Activated T-cell treated with anti-CD3 and anti-CD28 coated beads, Interleukin-2, amount 50 U/mL, for 4 hours (primary cell): Measurements from ENCODE around the gene TMEM201. TPM values are rescaled to one million over a fixed set of nuclear protein-coding genes. Genes with fewer than 3 reads are reported as not detected.
A peak's percentile ranks its signal among the peaks of the same experiment; 100 is the strongest.

Experiments
- ATAC-seq, 2 donors: fragments of 200-7000 bp; cut with Tn5 transposase; one replicate each; pipeline ENCODE4 v1.10.0; 2021
- DNase-seq: peaks from one replicate; pipeline ENCODE4 v3.0.0-alpha.2; 2020
- H3K27me3 Mint-ChIP-seq: one replicate; pipeline ENCODE4 v1.8.0; 2021; ENCODE audit warnings: low read depth, mixed read lengths
- H3K36me3 Mint-ChIP-seq: one replicate; pipeline ENCODE4 v1.8.0; 2022; ENCODE audit warnings: mixed read lengths; ENCODE audit not compliant: insufficient read depth
- H3K4me1 Mint-ChIP-seq: one replicate; pipeline ENCODE4 v1.8.0; 2021; ENCODE audit warnings: low read depth, mixed read lengths
- H3K4me3 Mint-ChIP-seq: one replicate; pipeline ENCODE4 v1.8.0; 2021; ENCODE audit warnings: mild to moderate bottlenecking, moderate library complexity, mixed read lengths
- H3K9me3 Mint-ChIP-seq: one replicate; pipeline ENCODE4 v1.8.0; 2021; ENCODE audit warnings: mixed read lengths
- total RNA-seq, 3 donors: library from RNA; stranded (reverse); gene quantifications; one replicate each; pipeline ENCODE4 v1.2.1, GENCODE V29; 2021

TMEM201 gene
- total RNA-seq = 10 to 100 TPM; 37.0 to 44.6 (median 38.8) TPM

GRCh38 chr1:9588551-9589143 is at the start of gene TMEM201:
Gene TMEM201 (plus strand): TSS chr1:9588911. CDS start chr1:9588931, 20 bp downstream.
- no peaks in the 10 kb centered on the region for H3K27me3 Mint-ChIP-seq
- no peaks in the 10 kb centered on the region for H3K9me3 Mint-ChIP-seq
- ATAC-seq (peak; percentile 89 to 91), DNase-seq (peak; percentile 93)
- peaks cover 38% of the 10 kb centered on the region for H3K4me1 Mint-ChIP-seq
- no peaks in the 10 kb centered on the region for H3K36me3 Mint-ChIP-seq
- H3K4me3 Mint-ChIP-seq = peak within 1 kb of the TSS; percentile 84

DNA sequence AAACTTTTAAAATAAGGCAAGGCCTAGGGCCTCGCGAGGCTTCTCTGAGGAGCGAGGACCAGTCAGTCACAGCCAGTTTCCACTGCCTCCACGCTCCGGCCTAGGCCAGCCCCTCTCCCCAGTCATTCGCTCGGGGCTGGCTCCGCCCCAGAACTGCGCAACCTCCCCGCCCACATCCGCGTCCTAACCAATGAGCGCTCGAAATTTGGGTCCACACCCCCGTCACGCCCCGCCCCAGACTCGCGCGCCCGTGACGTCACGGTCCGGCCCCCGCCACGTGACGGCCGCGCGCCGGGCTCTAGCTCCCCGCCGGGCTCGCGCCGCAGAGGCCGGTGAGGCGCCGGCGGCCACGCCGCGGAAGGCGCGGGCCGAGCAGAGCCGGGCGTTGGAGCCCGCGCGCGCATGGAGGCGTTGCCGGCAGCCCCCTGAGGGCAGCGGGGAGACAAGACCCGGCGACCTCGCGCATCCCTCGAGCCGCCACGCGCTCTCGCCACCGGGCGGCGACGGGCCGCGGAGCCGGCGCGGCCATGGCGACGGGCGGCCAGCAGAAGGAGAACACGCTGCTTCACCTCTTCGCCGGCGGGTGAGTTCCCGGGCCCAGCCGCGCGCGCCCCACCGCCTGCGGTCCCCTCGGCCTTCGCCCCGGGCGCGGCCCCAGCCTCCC is 49.4 kb upstream of the TMEM201 start, which contains the start of gene SLC25A33:
SLC25A33 (plus strand) TSS at position 301 of the 664 bp plus-strand sequence; CDS start at position 528, 227 bp downstream.
- H3K27me3 Mint-ChIP-seq = no peaks in the 10 kb centered on the region
- H3K4me1 Mint-ChIP-seq = peaks cover 32% of the 10 kb centered on the region
- no peaks in the 10 kb centered on the region for H3K36me3 Mint-ChIP-seq
- no peaks in the 10 kb centered on the region for H3K9me3 Mint-ChIP-seq
- DNase-seq = peak; percentile 98
- peak within 1 kb of the TSS; percentile 93 for H3K4me3 Mint-ChIP-seq
- peak; percentile 97 for ATAC-seq

DNA sequence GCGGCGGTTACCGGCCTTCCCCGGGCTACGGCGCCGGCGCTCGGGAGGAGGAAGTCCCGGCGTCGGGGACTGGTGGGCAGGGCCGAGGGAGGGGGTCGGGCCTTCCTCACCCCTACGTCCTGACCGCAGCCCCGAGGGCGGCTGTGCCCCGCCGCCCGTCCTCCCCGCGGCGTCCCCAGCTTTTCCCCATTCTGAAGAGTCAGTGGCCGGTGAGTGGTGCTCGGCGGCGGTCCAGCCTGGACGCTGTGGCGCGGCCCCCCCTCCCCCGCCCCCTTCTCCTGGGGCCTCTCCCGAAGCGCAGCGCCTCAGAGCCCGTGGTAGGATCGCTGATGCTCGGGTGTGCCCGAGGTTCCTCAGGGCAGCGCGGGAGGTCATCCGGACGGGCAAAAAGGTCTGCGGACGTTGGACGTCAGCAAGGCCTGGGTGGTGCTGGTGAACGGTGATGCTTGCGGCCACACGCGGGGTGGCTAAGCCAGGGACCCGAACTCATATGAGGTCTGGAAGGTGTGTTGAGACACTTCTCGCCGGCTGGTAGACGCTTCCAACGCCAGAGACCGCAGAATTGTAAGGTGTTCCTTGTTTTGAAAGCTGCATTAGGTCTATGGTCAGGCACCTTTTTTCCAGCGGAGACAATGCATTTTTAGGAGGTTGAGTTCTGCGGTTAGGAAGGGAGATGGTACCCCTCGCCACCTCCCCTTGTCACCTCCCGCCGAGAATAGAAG is 48.7 kb upstream of the TMEM201 start:
- Mint-ChIP-seq H3K4me3 (peak overlapping the region; percentile 93), H3K36me3 (no peaks in the 10 kb centered on the region), H3K9me3 (no peaks in the 10 kb centered on the region), H3K27me3 (no peaks in the 10 kb centered on the region), H3K4me1 (peaks cover 36% of the 10 kb centered on the region)
- ATAC-seq (peak; percentile 63 to 66), DNase-seq (peak; percentile 37)

DNA sequence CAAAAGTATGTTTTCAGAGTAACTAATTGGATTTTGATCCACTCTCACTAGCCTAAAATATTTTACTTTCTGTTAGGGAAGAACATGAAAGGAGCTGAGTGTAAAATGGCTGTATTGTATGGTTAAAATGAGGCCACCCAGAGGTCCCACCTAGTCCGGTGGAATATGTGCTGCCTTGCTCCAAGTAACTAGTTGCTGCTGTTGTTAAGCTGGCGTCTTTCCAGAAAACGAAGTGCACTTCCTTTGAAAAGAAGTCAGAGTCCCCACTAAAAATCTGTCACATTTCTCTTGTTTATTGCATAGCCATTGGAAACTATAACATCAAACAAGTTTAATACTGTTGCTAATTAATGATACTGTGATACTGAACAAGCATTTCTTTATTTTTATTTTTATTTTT is 46.3 kb upstream of the TMEM201 start:
- peaks cover 41% of the 10 kb centered on the region for H3K4me1 Mint-ChIP-seq

GRCh38 chr1:9544926-9545325 is 43.8 kb upstream of the TMEM201 start:
- Mint-ChIP-seq H3K36me3 (no peaks in the 10 kb centered on the region), H3K27me3 (no peaks in the 10 kb centered on the region), H3K9me3 (no peaks in the 10 kb centered on the region), H3K4me1 (peaks cover 28% of the 10 kb centered on the region), H3K4me3 (no peak overlapping the region)
- DNase-seq (no peak), ATAC-seq (no peak)

More for the DNA sequence above, 46.3 kb upstream of the TMEM201 start:
- Mint-ChIP-seq H3K27me3 (no peaks in the 10 kb centered on the region), H3K9me3 (no peaks in the 10 kb centered on the region), H3K36me3 (no peaks in the 10 kb centered on the region), H3K4me3 (peak overlapping the region; percentile 42)
- ATAC-seq (no peak), DNase-seq (no peak)

GRCh38 chr1:9549955-9550546 is 38.7 kb upstream of the TMEM201 start:
- no peaks in the 10 kb centered on the region for H3K9me3 Mint-ChIP-seq
- no peaks in the 10 kb centered on the region for H3K27me3 Mint-ChIP-seq
- DNase-seq (no peak), ATAC-seq (no peak)
- peaks cover 5% of the 10 kb centered on the region for H3K4me1 Mint-ChIP-seq
- H3K36me3 Mint-ChIP-seq = peaks cover 7% of the 10 kb centered on the region
- H3K4me3 Mint-ChIP-seq = no peak overlapping the region

- Mint-ChIP-seq H3K9me3 (no peaks in the 10 kb centered on the region), H3K27me3 (no peaks in the 10 kb centered on the region), H3K4me3 (no peak overlapping the region), H3K36me3 (peaks cover 22% of the 10 kb centered on the region), H3K4me1 (peaks cover 2% of the 10 kb centered on the region)
- no peak for DNase-seq
- no peak for ATAC-seq
Observed at GRCh38 chr1:9551984-9552383, 36.7 kb upstream of the TMEM201 start.

DNA sequence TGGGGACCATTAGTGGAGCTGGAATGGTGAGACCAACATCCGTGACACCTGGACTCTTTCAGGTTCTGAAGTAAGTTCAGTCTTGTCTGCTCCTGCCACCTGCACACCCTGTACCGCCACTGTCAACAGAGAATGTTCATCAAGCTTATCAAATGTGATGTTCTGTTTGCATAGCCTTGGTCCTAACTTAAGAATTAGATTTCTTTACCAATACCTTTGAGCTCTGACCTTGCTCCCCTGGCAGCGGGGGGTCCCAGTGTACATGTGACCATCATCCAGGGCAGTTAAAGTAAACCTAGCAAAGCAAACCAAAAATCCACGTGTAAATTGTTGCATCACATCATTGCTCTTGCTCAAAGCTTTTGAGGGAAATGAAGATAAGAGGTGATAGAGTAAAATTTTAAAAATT is 35.0 kb upstream of the TMEM201 start:
- peaks cover 31% of the 10 kb centered on the region for H3K36me3 Mint-ChIP-seq
- ATAC-seq = no peak
- H3K4me3 Mint-ChIP-seq = no peak overlapping the region
- no peaks in the 10 kb centered on the region for H3K9me3 Mint-ChIP-seq
- DNase-seq = no peak
- no peaks in the 10 kb centered on the region for H3K27me3 Mint-ChIP-seq
- H3K4me1 Mint-ChIP-seq = peaks cover 14% of the 10 kb centered on the region

DNA sequence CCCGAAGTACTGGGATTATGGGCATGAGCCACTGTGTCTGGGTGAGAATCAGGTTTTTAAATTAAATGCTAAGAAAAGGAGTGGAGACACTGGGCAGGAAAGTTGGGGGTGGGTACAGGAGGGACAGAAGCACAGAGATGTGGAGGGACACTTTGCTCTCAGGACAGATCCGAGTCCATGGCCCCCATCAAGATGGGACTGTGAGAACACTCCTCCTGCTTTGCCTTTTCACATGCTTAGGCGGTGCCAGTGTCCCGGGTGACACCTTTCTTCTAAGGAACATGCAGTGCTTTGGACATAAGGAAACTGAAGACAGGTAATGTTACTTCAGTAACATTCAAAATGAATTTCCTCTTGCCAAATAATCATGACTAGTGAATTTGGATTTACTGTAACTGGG is 32.8 kb upstream of the TMEM201 start:
- no peak for ATAC-seq
- no peak for DNase-seq
- H3K4me1 Mint-ChIP-seq = peaks cover 27% of the 10 kb centered on the region
- no peaks in the 10 kb centered on the region for H3K27me3 Mint-ChIP-seq
- no peak overlapping the region for H3K4me3 Mint-ChIP-seq
- peaks cover 35% of the 10 kb centered on the region for H3K36me3 Mint-ChIP-seq
- no peaks in the 10 kb centered on the region for H3K9me3 Mint-ChIP-seq

GRCh38 chr1:9557624-9558023 is 31.1 kb upstream of the TMEM201 start:
- Mint-ChIP-seq H3K36me3 (peaks cover 35% of the 10 kb centered on the region), H3K9me3 (no peaks in the 10 kb centered on the region), H3K4me3 (no peak overlapping the region)

DNA sequence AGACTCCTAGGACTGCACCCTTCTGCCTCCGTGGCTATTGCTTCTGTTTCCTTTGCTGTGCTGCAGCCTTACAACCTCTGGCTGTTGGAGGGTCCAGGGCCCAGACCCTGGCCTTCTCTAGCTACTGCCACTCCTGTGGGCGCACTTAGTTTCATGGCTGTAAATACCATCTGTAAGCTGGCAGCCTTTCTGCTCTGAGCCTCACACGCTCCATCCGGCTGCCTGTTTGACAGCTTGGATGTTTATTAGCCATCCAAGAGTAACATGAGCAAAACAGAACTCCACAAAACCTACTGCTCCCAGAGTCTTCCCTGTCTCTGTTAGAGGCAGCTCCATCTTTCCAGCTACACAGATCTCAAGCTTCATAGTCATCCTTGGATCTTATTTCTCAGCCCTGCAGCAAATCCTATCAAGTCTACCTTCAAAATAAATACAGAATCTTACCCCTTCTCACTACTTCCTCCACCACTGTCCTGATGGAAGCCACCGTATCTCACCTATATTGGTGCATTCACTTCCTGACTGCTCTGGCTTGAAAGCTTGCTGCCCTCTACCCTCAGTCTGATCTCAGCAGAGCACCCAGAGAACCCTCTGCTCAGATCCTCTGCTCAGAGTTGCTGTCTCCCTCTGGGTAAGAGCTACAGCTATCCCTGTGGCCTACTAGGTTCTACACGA is 30.3 kb upstream of the TMEM201 start:
- no peak for DNase-seq
- Mint-ChIP-seq H3K9me3 (no peaks in the 10 kb centered on the region), H3K36me3 (peaks cover 39% of the 10 kb centered on the region), H3K27me3 (no peaks in the 10 kb centered on the region), H3K4me3 (no peak overlapping the region), H3K4me1 (peaks cover 30% of the 10 kb centered on the region)
- no peak for ATAC-seq

More at GRCh38 chr1:9557624-9558023, 31.1 kb upstream of the TMEM201 start:
- H3K4me1 Mint-ChIP-seq = peaks cover 30% of the 10 kb centered on the region
- ATAC-seq = no peak
- no peak for DNase-seq
- H3K27me3 Mint-ChIP-seq = no peaks in the 10 kb centered on the region

DNA sequence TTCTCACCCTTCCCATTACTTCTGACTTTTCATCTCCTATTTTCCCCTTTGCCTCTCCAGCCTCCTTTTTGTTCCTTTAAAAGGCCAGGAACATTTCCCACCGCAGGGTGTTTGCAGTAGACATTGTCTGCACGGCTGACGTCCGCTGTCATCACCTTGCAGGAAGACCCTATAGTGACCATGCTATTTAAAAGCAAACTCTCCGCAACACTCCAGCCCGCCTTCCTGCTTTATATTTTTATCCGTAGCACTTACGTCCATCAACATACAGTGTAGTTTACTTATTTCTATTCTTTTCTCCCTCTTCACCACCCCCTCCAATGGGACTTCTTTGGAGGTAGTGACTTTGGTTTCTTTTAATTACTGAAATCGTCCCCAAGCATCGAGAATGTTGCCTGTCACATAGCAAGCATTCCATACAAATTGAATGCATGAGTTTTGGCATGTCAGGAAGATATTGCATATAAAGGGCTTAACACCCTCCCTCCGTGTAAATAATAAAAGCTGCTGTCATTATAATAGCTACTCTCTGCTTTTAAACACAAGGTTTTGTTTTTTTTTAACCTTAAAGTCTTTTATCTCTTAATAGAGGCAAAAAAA is 29.7 kb upstream of the TMEM201 start:
- Mint-ChIP-seq H3K4me1 (peaks cover 30% of the 10 kb centered on the region), H3K4me3 (no peak overlapping the region)
- DNase-seq = no peak

DNA sequence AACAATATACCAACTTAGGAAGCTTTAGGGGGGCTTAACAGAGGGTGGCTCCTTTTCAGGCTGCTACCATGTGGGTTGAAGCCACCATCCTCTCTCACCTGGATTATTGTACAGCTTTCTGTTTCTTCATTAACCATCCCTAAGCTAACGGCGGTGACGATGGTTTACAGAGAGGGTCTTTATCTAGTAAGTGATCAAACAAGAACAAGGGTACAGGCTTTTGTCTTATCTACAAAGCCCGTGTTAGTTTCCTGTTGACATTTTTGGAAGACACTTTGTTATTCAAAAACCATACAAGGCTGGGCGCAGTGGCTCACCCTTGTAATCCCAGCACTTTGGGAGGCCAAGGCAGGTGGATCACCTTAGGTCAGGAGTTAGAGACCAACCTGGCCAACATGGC is 29.0 kb upstream of the TMEM201 start:
- Mint-ChIP-seq H3K4me1 (peaks cover 30% of the 10 kb centered on the region), H3K9me3 (no peaks in the 10 kb centered on the region), H3K4me3 (no peak overlapping the region), H3K27me3 (no peaks in the 10 kb centered on the region), H3K36me3 (peaks cover 36% of the 10 kb centered on the region)
- no peak for ATAC-seq
- no peak for DNase-seq

More for the DNA sequence above, 29.7 kb upstream of the TMEM201 start:
- ATAC-seq = no peak
- H3K36me3 Mint-ChIP-seq = peaks cover 36% of the 10 kb centered on the region
- no peaks in the 10 kb centered on the region for H3K27me3 Mint-ChIP-seq
- H3K9me3 Mint-ChIP-seq = no peaks in the 10 kb centered on the region
